GM12801 (cell line): Measurements from ENCODE around the gene PRR5L.

Experiments
- TF ChIP-seq, protein P1 (sequence below): IDR thresholded peaks from one replicate; pipeline ENCODE4 v1.5.1; 2011; ENCODE audit warnings: control low read depth; ENCODE audit not compliant: insufficient read length; ENCODE audit errors: extremely low read depth

PRR5L gene

DNA sequence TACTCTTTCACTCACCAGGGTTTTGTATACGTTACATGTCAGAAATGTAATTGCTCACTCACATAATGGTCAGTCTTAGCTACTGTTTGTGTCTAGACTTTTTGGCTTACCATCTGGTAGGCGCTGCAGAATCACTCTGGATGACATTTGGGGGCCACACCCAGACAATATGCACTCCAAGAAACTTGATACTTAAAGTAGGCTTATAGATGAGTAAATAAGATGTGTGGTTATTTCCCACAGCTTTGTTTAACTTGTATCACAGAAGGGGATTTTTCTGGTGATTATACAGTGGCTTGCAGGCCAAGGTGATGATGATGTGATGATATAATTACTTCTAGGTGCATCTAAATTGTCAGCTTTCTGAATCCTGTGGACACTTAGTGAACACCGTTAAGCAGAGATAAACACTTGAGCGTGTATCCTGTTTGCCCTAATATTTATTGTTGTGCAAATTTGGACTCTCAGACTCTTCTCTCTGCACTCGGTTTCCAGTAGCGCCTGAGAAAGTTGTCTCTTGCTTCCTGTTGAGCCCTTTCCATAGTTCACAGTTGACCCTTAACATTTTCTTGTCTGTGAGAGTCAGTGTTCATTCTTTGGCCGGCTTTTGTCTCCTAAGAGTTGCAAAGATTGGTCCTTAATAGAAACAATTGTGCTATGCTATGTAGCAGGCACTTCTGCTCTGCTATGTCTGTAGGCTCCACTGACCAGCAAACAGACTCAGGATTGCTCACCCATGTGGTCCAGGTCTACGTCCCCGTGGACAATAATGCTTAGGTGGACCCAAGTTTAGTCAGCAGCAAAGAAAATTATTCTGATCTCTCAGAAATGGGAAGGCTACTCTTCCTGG, 89.3 kb downstream of the PRR5L start:
- TF ChIP-seq, protein P1, sequence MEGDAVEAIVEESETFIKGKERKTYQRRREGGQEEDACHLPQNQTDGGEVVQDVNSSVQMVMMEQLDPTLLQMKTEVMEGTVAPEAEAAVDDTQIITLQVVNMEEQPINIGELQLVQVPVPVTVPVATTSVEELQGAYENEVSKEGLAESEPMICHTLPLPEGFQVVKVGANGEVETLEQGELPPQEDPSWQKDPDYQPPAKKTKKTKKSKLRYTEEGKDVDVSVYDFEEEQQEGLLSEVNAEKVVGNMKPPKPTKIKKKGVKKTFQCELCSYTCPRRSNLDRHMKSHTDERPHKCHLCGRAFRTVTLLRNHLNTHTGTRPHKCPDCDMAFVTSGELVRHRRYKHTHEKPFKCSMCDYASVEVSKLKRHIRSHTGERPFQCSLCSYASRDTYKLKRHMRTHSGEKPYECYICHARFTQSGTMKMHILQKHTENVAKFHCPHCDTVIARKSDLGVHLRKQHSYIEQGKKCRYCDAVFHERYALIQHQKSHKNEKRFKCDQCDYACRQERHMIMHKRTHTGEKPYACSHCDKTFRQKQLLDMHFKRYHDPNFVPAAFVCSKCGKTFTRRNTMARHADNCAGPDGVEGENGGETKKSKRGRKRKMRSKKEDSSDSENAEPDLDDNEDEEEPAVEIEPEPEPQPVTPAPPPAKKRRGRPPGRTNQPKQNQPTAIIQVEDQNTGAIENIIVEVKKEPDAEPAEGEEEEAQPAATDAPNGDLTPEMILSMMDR, result no peak

DNA sequence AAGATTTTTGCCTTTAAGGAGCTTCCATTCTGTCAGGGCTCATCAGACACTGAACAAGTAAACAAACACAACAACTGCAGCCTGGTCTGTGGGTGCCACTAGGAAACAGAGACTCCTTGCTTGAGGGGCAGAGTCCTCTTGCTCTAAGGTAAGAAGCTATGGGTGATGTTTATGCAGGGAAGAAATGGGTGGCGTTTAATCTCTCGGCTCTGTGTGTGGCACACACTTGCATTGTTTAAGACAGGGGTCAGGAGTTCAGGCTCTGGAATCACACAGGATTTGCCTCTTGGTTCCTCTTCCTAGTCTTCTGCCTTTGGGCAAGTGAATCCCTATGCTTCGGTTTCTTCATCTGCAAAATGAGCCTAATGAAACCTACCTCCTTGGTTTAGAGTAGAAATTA, 90.3 kb downstream of the PRR5L start:
- TF ChIP-seq, protein P1, result no peak

DNA sequence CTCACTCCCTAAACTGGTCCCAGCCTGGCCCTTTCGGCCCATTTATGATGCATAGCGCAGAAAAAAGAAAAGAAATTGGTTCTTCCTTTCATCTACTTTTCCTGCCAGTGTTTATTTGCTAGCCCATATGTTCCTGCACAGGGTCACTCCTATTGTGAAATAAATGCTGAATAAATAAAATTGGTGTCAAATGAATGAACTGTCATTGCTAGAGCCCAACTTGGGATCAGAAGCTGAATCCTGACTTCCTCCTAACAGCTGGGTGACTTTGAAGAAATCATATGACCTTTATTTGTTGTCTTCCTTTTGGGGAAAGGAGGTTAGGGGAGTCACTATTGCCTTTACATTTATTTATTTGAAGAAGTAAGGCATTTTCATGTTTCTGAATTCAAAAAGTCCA, 92.0 kb downstream of the PRR5L start:
- TF ChIP-seq, protein P1, result no peak

DNA sequence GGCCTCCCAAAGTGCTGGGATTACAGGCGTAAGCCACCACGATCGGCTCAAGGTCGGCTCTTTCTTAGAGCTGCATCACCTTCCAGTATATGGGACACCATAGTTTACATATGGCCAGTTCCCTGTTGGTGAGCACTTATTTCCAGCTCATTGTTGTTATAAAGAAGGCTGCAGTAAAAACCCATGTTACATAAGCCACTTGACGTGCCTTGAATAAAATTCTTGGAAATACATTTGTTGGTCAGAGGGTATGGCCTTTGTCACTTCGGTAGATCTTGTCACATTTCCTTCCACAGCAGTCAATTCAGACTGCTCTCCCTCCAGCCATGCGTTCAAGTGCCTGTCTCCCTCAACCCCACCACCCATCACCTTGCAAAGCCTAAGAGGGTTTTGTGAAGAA, 92.9 kb downstream of the PRR5L start:
- TF ChIP-seq, protein P1, result no peak

DNA sequence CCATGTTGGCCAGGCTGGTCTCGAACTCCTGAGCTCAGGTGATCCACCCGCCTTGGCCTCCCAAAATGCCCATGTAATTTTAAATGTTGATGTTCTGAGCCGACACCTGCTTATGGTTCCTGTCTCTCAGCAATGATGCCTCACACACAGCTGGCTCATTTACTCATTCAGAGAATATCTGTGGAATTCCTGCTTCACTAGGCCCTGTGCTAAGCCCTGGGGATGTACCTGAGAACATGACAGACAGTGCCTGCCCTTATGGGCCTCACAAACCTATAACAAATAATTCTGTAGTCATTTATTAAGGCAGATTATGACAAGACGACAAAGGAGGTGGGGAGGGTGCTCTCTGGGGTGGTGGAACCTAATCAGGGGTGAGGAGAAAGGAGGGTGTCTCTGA, 93.7 kb downstream of the PRR5L start:
- TF ChIP-seq, protein P1, result no peak

DNA sequence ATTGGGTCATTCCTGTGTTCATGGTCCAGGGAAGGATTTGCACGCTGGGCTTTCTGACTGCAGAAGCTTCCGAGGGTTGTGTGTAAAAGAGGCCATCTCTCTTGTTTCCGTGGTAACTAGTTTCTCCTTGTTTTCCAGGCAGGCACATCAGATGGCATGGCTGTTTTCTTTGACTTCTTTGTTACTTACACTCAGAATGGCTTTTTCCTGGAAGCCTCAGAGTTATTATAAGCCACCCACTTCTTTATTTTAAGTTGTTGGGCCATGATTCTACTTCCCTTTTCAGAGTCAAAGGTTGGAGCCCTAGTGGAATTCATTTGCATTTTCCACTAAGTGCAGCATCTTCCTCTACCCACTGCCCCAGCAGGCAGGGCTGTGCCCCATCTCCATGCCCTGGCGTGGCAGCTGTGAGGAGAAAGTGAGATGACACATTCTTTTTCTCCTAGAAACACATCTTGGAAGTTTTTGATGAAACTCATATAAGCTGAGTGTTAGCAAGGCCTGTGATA, 94.9 kb downstream of the PRR5L start:
- TF ChIP-seq, protein P1, result no peak

DNA sequence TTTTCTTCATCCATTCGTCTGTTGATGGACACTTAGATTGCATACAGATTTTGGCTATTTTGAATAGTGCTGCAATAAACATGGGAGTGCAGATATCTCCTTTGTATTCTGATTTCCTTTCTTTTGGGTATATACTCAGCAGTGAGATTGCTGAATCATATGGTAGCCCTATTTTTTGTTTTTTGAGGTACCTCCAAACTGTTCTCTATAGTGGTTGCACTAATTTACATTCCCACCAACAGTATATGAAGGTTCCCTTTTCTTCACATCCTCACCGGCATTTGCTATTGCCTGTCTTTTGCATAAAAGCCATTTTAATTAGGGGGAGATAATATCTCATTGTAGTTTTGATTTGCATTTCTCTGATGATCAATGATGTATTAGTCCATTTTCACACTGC, 96.1 kb downstream of the PRR5L start:
- TF ChIP-seq, protein P1, result no peak
